Thyroid gland (tissue), 4 donors: ENCODE results near the gene PLEKHS1. TPM values are rescaled to one million over a fixed set of nuclear protein-coding genes. Genes with fewer than 3 reads are reported as not detected.
"Not testable (repeated sequence)": the region's sequence is repeated elsewhere in the genome, so short reads cannot be mapped to it uniquely, and the experiment has no call there.

ENCODE experiments used
- DNase-seq, 2 donors: peaks; one replicate each; pipeline ENCODE4 v3.0.0-alpha.2; 2019
- H3K27ac ChIP-seq, 3 donors: fragments of 200-600 bp; sonication (generic); 1 replicate in 2 of 3; 2 replicates in 1 of 3; pipeline ENCODE4 v1.5.1; 2016 to 2019; ENCODE audit warnings: mild to moderate bottlenecking in 1 of 3, moderate library complexity in 1 of 3
- H3K27me3 ChIP-seq: fragments of 200-600 bp; sonication (generic); one replicate; pipeline ENCODE4 v1.5.1; 2019
- H3K36me3 ChIP-seq, 2 donors: fragments of 200-600 bp; sonication (generic); one replicate each; pipeline ENCODE4 v1.5.1; 2016 to 2019
- H3K4me1 ChIP-seq, 2 donors: fragments of 200-600 bp; sonication (generic); one replicate each; pipeline ENCODE4 v1.5.1; 2017 to 2019
- H3K4me3 ChIP-seq, 3 donors: fragments of 200-600 bp; sonication (generic); replicated peaks in 1 of 3; 1 replicate in 2 of 3; 2 replicates in 1 of 3; pipeline ENCODE4 v1.5.1; 2016; ENCODE audit warnings: mild to moderate bottlenecking in 1 of 3
- H3K9me3 ChIP-seq: fragments of 200-600 bp; sonication (generic); one replicate; pipeline ENCODE4 v1.5.1; 2017
- CTCF ChIP-seq, 6 experiments: fragments of 200-600 bp in 3 of 6; fragments of 450-650 bp in 3 of 6; sonication (generic) in 3 of 6; IDR thresholded peaks; one replicate each; pipeline ENCODE4 v1.5.1; 2016 to 2019; ENCODE audit warnings: antibody characterized with exemption in 6 of 6, mild to moderate bottlenecking in 2 of 6, inconsistent platforms in 1 of 6, moderate library complexity in 1 of 6
- POLR2A ChIP-seq, 2 donors: fragments of 450-650 bp; IDR thresholded peaks; one replicate each; pipeline ENCODE4 v1.6.1; 2017; ENCODE audit warnings: antibody characterized with exemption in 2 of 2, mild to moderate bottlenecking in 2 of 2, moderate library complexity in 1 of 2
- WGBS, 2 donors: methylation state at CpG; one replicate each; pipeline ENCODE4 v1.1.5; 2017; 5-methylcytosine and 5-hydroxymethylcytosine counted together
- intact Hi-C: fragments of 100-400 bp; cut with DNase I; formaldehyde crosslinking; loops from one replicate; pipeline ENCODE4 v1.15.1; 2023
- microRNA-seq: library from miRNA; unstranded; fragments of <30 nt; microRNA quantifications from one replicate; pipeline ENCODE4, GENCODE V29; 2016
- small RNA-seq: library from RNA; depleted of rRNA; stranded (forward); fragments of <200 nt; gene quantifications from one replicate; pipeline ENCODE3, GENCODE V24; 2016
- total RNA-seq, 4 donors: library from RNA; depleted of rRNA; stranded (reverse); fragments of >200 nt; gene quantifications; one replicate each; pipeline ENCODE4 v1.2.3, GENCODE V29; 2016

PLEKHS1 gene
- total RNA-seq, 4 donors from 2014 or later: not detected

- TF ChIP-seq POLR2A (IDR thresholded peaks at IDR 0.05) (no peak), CTCF (IDR thresholded peaks at IDR 0.05) (no peak)
- intact Hi-C loops: no loop called here
- DNase-seq: no peak
- H3K4me1 ChIP-seq: no peaks in the 10 kb centered on the region
- H3K9me3 ChIP-seq: no peaks in the 10 kb centered on the region
- H3K27ac ChIP-seq: no peak overlapping the region
- H3K4me3 ChIP-seq: no peak overlapping the region
- no peaks in the 10 kb centered on the region for H3K36me3 ChIP-seq
- WGBS, 2 donors: 96 to 97% methylated on average over 7 of the region's 7 CpGs
- no peaks in the 10 kb centered on the region for H3K27me3 ChIP-seq
These were observed 70.7 kb downstream of the PLEKHS1 start for GRCh38 chr10:113822174-113822573.

GRCh38 chr10:113823389-113823788 lies 71.9 kb downstream of the PLEKHS1 start:
- no peak for DNase-seq
- 63 to 64% methylated on average over 4 of the region's 4 CpGs for WGBS, 2 donors
- TF ChIP-seq CTCF (IDR thresholded peaks at IDR 0.05) (no peak), POLR2A (IDR thresholded peaks at IDR 0.05) (no peak)
- no peaks in the 10 kb centered on the region for H3K36me3 ChIP-seq
- intact Hi-C loops: no loop called here
- H3K27me3 ChIP-seq: no peaks in the 10 kb centered on the region
- H3K9me3 ChIP-seq: no peaks in the 10 kb centered on the region
- H3K4me1 ChIP-seq: no peaks in the 10 kb centered on the region
- no peak overlapping the region for H3K27ac ChIP-seq
- H3K4me3 ChIP-seq: no peak overlapping the region

- intact Hi-C loops: no loop called here
- Histone ChIP-seq H3K4me1 (no peaks in the 10 kb centered on the region), H3K36me3 (no peaks in the 10 kb centered on the region), H3K27ac (no peak overlapping the region), H3K4me3 (no peak overlapping the region), H3K27me3 (no peaks in the 10 kb centered on the region), H3K9me3 (no peaks in the 10 kb centered on the region)
- no peak for DNase-seq
- WGBS, 2 donors: 78 to 85% methylated on average over 2 of the region's 2 CpGs
- TF ChIP-seq POLR2A (IDR thresholded peaks at IDR 0.05) (no peak), CTCF (IDR thresholded peaks at IDR 0.05) (no peak)
These were observed 74.3 kb downstream of the PLEKHS1 start for GRCh38 chr10:113825791-113826190.

- H3K4me3 ChIP-seq, H3K9me3 ChIP-seq, DNase-seq, H3K27me3 ChIP-seq, intact Hi-C loops, H3K27ac ChIP-seq, H3K4me1 ChIP-seq, H3K36me3 ChIP-seq: not testable (repeated sequence)
- WGBS, 2 donors: 78 to 85% methylated on average over 10 of the region's 10 CpGs
These were observed 77.1 kb downstream of the PLEKHS1 start for GRCh38 chr10:113828567-113828966.

Small RNA genes lying within 50 kb of the gene (microRNA-seq; reads per million reads assigned to microRNA genes)
- gene MIR4483: not detected

Small RNA genes lying within 50 kb of the gene (small RNA-seq; reads per million reads assigned to genes)
- gene RF00560: not detected

Other genes starting within 250 kb of the PLEKHS1 start
- not detected for gene HABP2, start 198.6 kb upstream of the PLEKHS1 start, total RNA-seq
- not detected for gene NRAP, start 87.6 kb upstream of the PLEKHS1 start, total RNA-seq
- gene CASP7, start 71.8 kb upstream of the PLEKHS1 start, total RNA-seq: 10 to 100 TPM; 11.6 to 17.2 (median 13.8) TPM
- gene DCLRE1A, start 102.4 kb downstream of the PLEKHS1 start, total RNA-seq: 1 to 10 TPM; 5.8 to 9.0 (median 6.8) TPM
- gene NHLRC2, start 103.0 kb downstream of the PLEKHS1 start, total RNA-seq: 10 to 100 TPM; 47.1 to 66.7 (median 56.2) TPM